Breast epithelium (tissue), 3 donors: ENCODE measurements around the gene SULT6B1.

Experiments used
- CTCF ChIP-seq, 3 donors: fragments of 450-650 bp; IDR thresholded peaks; one replicate each; pipeline ENCODE4 v1.5.1; 2016 to 2017; ENCODE audit warnings: antibody characterized with exemption in 3 of 3, mild to moderate bottlenecking in 3 of 3, moderate library complexity in 3 of 3
- POLR2A ChIP-seq: fragments of 450-650 bp; IDR thresholded peaks from one replicate; pipeline ENCODE4 v1.6.1; 2016; ENCODE audit warnings: antibody characterized with exemption, mild to moderate bottlenecking, moderate library complexity
- POLR2AphosphoS5 ChIP-seq, 3 donors: sonication (generic); formaldehyde crosslinking; IDR thresholded peaks; one replicate each; pipeline ENCODE4 v1.6.1; 2017; ENCODE audit warnings: antibody characterized with exemption in 3 of 3

- no peak for TF ChIP-seq CTCF (IDR thresholded peaks at IDR 0.05)
- TF ChIP-seq POLR2AphosphoS5 (IDR thresholded peaks at IDR 0.05), result no peak
- TF ChIP-seq POLR2A, result no peak
Observed at GRCh38 chr2:37180640-37181039, 7.8 kb downstream of the SULT6B1 start.
